GM21737 (cell line): Measurements from ENCODE around the gene MYO9B.
"Not testable (repeated sequence)": the region's sequence is repeated elsewhere in the genome, so short reads cannot be mapped to it uniquely, and the experiment has no call there.

Experiments
- ATAC-seq: cut with Tn5 transposase; IDR thresholded peaks from one replicate; pipeline ENCODE4 v1.9.1; 2021; ENCODE audit warnings: mild to moderate bottlenecking, moderate library complexity; ENCODE audit not compliant: unreplicated experiment

The MYO9B gene

DNA sequence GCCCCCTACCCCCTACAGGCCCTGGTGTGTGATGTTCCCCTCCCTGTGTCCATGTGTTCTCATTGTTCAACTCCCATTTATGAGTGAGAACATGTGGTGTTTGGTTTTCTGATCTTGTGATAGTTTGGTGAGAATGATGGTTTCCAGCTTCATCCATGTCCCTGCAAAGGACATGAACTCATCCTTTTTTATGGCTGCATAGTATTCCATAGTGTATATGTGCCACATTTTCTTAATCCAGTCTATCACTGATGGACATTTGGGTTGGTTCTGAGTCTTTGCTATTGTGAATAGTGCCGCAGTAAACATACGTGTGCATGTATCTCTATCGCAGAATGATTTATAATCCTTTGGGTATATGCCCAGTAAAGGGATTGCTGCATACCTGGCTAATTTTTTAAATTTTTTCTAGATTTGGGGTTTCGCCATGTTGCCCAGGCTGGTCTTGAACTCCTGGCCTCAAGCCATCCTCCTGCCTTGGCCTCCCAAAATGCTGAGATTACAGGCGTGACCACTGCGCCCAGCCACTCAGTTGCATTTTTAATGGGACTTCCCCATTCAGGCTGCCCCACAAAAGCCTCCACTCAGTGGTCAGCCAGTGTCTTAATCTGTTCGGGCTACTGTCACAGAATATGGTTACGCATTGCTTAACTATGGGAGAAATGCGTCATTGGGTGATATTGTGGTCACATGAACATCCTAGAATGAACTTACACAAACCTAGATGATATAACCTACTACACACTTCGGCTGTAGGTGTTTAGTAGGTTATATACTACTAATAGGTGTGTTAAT, 62.7 kb downstream of the MYO9B start:
- ATAC-seq: not testable (repeated sequence)

DNA sequence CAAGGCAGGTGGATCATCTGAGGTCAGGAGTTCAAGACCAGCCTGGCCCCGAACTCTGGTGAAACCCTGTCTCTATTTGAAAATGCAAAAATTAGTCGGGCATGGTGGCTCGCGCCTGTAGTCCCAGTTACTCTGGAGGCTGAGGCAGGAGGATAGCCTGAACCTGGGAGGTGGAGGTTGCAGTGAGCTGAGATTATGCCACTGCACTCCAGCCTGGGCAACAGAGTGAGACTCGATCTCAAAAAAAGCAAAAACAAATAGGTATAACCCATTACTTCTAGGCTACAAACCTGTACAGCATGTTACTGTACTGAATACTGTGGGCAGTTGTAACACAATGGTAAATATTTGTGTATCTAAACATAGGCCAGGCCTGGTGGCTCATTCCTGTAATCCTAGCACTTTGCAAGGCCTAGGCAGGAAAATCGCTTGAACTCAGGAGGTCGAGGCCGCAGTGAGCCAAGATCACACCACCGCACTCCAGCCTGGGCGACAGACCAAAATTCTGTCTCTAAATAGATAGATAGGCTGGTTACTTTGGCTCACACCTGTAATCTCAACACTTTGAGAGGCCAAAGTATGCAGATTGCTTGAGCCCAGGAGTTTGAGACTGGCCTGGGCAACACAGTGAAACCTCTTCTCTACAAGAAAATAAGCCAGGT, 63.5 kb downstream of the MYO9B start:
- ATAC-seq: no peak

DNA sequence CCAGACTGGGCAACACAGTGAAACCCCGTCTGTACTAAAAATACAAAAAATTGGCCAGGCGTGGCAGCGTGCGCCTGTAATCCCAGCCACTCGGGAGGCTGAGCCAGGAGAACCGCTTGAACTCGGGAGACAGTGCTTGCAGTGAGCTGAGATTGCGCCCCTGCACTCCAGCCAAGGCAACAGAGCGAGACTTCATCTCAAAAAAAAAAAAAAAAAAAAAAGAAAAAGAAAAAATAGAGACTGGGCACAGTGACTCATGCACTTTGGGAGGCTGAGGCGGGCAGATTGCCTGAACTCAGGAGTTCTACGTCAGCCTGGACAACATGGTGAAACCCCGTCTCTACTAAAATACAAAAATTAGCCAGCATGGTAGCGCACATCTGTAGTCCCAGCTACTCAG, 69.2 kb downstream of the MYO9B start:
- ATAC-seq: not testable (repeated sequence)

DNA sequence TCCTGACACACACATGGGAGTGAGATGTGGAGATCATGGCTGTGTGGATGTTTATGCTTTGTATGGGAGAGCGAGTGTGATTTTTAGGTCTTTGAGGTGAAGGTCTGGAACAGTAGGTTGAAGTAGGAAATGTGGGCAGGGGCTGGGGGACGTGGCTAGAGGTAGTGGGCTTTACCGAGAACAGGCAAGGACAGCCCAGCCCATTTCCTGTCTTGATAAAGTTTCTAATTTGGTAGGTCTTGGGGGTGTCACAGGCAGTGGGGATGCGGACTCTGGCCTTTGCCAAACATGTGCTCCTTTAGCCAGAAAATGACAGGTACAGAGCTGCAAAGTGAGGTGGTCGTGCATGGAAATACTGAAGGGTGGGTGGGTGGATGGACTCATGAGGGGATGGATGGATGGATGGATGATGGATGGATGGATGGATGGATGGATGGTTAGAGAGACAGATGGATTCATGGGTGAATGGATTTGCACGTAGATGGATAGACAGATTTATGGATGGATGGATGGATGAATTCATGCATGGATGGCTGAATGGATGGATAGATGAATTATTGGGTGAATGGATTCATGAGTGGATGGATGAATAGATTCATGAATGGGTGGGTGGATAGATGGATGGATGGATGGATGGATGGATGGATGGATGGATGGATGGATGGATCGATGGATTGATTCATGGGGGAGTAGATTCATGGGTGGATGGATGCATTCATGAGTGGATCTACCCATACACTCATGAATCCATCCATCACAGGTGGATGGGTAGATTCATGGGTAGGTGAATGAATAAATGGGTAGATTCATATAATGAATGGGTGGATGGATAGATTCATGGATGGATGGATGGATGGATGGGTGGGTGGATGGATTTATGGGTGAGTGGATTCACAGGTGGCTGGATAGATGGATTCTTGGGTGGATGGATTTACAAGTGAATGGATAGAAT, 70.2 kb downstream of the MYO9B start:
- no peak for ATAC-seq

DNA sequence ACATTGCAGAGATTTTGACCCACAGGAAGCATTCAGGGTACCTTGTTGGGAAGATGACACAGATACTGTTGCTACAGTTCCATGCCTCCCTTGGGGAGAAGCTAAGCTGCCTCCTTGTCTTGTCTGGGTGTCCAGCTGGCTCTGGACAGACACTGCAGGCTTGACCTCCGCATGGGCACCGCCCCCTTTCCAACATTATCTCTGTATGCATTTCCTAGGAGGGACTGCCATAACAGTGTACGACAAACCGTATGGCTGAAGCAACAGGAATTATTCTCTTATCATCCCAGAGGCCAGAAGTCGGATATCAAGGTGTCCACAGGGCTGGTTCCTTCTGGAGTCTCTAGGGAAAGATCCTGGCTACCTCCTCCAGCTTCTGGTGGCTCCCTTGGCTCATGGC, 72.6 kb downstream of the MYO9B start:
- no peak for ATAC-seq

DNA sequence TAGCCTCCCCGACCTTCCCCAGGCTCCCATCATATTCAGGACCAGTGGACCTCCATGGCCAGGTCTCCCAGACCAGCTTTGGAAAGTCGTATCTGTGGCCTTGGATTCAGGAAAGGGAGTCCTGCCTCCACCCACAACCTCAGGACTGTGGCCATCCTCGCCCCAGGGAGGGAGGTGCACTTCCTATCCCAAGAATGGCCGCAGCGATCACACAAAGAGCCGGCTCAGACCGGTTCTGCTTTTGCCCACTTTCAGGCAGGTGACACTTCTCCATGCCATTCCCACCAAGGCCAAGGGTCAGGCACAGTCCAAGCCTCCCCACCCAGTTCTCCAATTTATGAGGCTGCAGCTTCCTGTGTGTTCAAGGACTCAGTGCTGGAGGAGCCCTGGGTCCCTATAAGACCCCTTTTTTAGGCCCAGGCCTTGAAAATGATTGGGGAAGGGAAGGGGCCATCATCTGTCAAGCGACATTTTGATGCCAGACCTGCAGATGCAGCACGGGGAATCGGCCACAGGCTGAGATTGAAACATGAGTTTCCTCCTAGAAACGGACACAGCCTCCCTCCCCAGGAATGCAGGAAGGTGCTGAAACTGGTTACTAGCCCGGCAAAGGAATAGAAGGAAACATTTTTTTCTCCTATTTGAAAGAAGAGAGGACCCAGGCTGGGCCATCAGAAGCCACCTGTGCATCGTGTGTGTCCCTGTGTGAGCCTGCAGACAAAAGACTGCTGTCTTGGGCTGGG, 74.0 kb downstream of the MYO9B start:
- ATAC-seq: no peak

DNA sequence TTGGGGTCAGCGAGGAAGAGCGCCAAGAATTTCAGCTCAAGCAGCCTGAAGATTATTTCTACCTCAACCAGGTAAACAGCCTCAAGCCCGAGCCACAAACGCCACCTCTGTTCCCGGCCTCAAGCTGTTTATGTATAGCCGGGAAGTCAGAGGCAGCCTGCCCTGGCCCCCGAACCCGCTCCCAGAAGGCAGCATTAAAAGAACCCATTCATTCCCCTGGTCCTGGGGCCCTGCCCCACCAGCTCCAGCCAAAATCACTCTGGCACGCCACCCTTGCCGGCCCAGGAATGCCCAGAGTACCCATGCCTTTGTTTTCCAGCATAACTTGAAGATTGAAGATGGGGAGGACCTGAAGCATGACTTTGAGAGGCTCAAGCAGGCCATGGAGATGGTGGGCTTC, 78.4 kb downstream of the MYO9B start:
- no peak for ATAC-seq

DNA sequence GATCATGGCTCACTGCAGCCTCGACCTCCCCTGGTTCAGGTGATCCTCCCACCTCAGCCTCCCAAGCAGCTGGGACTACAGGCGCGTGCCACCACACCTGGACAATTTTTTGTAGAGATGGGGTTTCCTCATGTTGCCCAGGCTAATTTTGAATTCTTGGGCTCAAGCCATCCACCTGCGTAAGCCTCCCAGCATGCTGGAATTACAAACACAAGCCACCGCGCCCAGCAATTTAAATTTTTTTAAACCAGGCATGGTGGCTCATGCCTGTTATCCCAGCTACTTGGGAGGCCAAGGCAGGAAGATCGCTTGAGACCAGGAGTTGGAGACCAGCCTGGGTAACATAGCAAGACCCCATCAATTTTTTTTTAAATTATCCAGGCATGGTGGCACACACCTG, 79.7 kb downstream of the MYO9B start:
- no peak for ATAC-seq

DNA sequence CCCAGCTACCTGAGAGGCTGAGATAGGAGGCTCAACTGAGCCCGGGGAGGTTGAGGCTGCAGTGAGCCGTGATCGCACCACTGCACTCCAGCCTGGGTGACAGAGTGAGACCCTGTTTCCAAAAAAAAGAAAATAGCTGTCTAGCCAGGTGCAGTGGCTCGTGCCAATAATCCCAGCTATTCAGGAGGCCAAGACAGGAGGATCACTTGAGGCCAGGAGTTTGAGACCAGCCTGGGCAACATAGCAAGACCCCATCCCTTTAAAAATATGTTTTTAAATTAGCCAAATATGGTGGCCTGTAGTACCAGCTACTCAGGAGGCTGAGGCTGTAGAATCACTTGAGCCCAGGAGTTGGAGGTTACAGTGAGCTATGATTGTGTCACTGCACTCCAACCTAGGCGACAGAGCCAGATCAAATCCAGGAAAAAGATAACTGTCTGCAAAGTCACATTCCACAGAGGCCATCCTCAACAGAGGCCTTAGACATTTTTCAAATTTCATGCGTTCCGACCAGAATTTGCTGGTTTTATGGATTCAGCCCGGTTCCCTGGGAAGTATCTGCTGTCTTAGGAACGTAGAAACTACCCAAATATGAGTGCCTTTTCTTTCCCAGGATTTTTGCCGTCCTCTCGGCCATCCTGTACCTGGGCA, 80.8 kb downstream of the MYO9B start:
- no peak for ATAC-seq

DNA sequence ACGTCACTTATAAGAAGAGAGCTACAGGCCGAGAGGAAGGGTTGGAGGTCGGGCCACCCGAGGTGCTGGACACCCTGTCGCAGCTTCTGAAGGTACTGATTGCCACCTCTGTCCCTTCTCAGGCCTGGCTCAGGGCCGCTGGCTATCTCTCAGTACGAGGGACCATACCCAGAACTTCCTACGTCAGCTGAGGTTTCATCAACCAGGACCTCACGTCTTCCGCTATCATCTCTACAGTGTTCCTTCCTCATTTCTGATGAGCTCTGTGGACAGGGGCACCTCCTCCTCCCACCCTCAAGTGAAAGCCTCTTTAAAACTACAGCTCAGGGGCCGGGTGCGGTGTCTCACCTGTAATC, 81.3 kb downstream of the MYO9B start:
- ATAC-seq: no peak

DNA sequence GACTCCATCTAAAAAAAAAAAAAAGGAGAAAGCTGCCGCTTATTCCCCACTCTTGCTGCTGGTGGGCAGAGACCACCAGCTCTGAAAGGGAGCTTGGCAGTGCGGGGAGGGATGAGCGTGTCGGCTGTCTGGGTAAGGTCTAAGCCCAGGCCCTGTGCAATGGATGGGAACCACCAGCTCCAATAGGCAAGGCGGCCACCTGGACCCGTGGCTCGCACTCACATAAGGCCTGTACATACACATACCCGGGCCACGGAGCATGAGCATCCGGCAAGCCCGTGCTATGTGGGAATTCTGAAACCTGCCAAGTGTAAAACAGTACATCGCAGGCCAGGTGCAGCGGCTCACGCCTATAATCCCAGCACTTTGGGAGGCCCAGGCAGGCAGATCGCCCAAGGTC, 83.0 kb downstream of the MYO9B start:
- no peak for ATAC-seq

DNA sequence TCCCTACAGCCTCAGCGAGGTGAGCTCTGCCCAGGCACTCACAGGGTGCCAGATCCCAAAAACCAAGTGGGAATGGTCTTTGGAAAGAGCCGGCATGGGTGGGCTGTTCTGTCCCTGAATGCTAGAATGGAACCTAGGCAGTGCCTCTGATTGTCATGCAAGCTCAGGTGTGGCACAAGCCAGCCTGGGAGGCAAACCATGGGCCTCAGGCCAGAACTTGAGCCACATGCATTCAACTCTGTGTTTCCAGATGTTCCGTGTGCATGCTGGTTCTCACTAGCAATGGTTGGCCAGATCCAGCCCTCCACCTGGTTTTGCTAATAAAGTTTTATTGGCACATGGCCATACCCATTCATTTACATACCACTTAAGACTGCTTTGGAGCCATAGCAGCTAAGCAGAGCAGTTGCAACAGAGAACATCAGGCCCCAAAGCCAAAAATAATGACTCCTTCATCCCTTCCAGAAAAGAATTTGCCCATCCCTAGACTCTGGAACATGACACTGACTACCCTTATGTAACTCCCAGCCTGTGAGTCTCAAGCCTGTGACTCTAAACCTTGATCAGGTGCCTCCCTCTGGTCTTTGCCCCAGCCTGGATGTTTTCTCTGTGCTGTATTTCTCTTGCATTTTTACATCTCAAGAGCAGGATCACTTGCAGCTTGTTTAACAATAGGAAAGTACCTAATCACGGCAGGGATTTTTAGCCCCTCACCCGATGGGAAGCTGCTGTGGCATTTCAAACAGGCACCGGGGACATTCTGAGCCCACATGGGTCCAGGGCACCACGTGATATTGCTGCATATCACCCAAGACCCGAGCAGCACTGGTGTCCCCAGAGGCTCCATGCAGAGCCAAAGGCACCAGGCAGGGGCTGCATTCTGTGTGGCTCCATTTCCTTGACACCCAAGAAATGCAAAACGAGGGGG, 84.2 kb downstream of the MYO9B start:
- ATAC-seq: no peak

DNA sequence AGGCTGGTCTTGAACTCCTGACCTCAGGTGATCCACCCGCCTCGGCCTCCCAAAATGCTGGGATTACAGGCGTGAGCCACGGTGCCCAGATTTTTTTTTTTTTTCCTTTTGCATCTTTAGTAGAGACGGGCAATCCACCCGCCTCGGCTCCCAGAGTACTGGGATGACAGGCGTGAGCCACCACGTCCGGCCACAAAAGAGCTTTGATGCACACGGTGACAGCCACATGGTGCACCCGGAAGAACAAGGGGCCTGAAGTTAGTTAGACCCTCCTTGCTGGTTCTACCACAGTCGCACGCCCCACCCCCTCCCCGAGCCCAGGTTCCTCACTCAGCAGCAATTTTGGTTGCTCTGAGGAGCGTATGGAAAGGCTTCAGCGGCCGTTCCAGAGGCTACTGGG, 85.3 kb downstream of the MYO9B start:
- ATAC-seq: no peak

DNA sequence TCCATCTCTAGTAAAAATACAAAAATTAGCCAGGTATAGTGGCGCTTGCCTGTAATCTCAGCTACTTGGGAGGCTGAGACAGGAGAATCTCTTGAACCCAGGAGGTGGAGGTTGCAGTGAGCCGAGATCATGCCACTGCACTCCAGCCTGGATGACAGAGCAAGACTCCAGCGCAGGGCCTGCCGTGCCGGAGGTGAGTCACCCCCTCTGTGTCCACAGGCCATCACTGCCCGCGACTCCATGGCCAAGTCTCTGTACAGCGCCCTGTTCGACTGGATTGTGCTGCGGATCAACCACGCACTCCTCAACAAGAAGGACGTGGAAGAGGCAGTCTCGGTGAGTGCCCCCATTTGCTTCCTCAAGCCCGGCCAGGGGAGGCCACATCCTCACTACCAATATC, 86.6 kb downstream of the MYO9B start:
- not testable (repeated sequence) for ATAC-seq

DNA sequence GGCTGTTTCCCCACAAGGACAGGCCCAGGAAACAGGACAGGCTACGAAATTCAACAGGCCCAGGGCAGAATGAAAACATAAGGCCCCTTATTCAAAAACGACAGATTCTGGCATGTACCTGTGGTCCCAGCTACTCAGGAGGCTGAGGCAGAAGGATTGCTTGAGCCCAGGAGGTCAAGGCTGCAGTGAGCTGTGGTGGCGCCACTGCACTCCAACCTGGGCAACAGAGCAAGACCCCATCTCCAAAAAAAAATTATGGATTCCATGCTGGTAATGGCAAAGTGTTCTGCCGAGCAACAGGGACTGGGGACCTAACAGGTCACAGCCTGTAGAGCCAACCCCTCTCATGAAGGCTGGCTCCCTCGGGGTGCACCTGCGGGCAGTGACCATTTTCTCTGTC, 87.0 kb downstream of the MYO9B start:
- ATAC-seq: no peak

DNA sequence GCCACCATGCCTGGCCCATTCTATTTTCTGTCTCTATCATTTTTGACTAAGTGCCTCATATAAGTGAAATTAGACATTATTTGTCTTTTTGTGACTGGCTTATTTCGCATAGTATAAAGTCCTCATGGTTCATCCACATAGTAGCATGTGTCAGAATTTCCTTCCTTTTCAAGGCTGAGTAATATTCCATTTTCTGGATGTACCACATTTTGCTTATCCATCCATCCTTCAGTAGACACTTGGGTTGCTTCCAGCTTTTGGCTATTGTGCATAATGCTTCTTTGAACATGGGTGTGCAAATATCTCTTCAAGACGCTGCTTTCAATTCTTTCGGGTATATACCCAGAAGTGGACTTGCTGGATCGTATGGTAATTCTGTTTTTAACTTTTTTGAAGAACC, 88.1 kb downstream of the MYO9B start:
- ATAC-seq: no peak

DNA sequence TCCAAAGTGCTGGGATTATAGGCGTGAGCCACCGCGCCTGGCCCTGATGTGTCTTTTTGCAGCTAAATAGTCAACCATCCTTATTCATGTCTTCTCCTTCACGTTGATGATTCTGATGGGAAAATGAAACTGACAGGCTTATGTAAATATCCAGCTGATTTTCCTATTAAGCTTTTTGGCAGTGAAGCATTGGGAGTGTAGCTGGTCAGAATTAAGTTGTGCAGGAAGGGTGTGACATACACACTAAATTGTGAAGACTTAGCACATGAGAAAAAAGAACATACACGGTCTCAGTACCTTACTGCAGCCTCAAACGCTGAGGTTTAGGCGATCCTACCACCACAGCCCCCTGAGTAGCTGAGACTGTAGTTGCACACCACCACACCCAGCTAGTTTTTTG, 89.1 kb downstream of the MYO9B start:
- no peak for ATAC-seq

DNA sequence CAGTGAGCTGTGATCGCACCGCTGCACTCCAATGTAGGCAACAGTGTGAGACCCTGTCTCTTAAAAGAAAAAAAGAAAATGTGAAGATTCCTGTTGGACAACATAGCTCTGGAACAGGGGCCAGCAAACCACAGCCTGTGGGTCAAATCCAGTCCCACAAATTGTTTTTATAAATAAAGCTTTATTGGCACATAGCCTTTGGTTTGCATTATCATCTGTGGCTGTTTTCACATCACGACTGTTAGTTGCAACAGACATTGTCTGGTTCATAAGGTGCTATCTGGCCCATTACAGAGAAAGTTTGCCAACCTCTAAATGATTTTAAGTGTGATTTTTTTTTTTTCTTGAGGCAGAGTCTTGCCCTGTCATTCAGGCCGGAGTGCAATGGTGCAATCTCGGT, 90.1 kb downstream of the MYO9B start:
- no peak for ATAC-seq

DNA sequence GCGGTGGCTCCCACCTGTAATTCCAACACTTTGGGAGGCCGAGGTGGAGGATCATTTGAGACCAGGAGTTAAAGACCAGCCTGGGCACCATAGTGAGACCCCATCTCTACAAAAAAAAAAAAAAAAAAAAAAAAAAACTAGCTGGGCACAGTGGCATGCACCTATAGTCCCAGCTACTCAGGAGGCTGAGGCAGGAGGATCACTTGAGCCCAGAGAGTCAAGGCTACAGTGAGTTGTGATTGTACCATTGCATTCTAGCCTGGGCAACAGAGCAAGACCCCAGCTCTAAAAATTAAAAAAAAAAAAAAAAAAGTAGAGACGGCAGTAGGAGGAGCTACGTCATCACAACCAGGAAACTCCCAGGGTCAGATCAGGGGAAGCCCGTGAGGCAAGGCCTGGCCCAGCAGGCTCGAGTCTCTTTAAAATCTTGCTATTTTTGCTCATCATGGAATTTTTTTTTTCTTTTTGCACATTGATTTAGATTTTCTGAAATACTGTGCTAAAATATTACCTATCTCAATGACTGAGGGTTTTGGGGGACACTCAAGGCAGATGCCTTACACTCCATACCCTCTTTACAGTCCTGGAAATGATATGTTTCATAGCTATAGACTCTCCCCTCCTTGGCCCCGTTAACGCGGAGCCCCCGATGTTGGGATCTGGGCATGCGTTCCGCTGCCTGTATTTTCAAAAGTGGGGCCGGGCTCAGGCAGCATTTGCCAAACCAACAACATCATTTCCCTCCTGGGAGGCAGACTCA, 95.1 kb downstream of the MYO9B start:
- no peak for ATAC-seq
